Coronary artery (tissue), 2 donors: ENCODE data around the gene PCARE.
"Not testable (repeated sequence)": the region's sequence is repeated elsewhere in the genome, so short reads cannot be mapped to it uniquely, and the experiment has no call there.

Source experiments
- DNase-seq: peaks from one replicate; pipeline ENCODE4 v3.0.0-alpha.2; 2017; ENCODE audit warnings: low spot score
- H3K27ac ChIP-seq, 2 donors: fragments of 200-600 bp; sonication (generic); one replicate each; pipeline ENCODE4 v1.5.1; 2016 to 2019
- H3K4me3 ChIP-seq: fragments of 200-600 bp; sonication (generic); 2 replicates; pipeline ENCODE4 v1.5.1; 2016; ENCODE audit warnings: mild to moderate bottlenecking, moderate library complexity
- CTCF ChIP-seq: fragments of 200-600 bp; sonication (generic); IDR thresholded peaks from one replicate; pipeline ENCODE4 v1.5.1; 2019; ENCODE audit warnings: antibody characterized with exemption

Gene PCARE

GRCh38 chr2:29100564-29100963 lies 26.2 kb upstream of the PCARE start:
- no peak for TF ChIP-seq CTCF
- Histone ChIP-seq H3K4me3 (no peak overlapping the region), H3K27ac (no peak overlapping the region)
- no peak for DNase-seq

- no peak overlapping the region for H3K4me3 ChIP-seq
- TF ChIP-seq CTCF = no peak
- no peak overlapping the region for H3K27ac ChIP-seq
- no peak for DNase-seq
These were observed 23.2 kb upstream of the PCARE start for GRCh38 chr2:29097569-29097968.

- no peak for DNase-seq
These were observed 22.6 kb upstream of the PCARE start for GRCh38 chr2:29096969-29097368.

GRCh38 chr2:29090311-29090710 lies 16.0 kb upstream of the PCARE start:
- H3K27ac ChIP-seq, DNase-seq, H3K4me3 ChIP-seq: not testable (repeated sequence)

More at GRCh38 chr2:29096969-29097368, 22.6 kb upstream of the PCARE start:
- no peak for TF ChIP-seq CTCF
- no peak overlapping the region for H3K4me3 ChIP-seq
- H3K27ac ChIP-seq = no peak overlapping the region

- TF ChIP-seq CTCF = no peak
- Histone ChIP-seq H3K4me3 (no peak overlapping the region), H3K27ac (no peak overlapping the region)
- no peak for DNase-seq
These were observed 10.2 kb upstream of the PCARE start for GRCh38 chr2:29084554-29084953.

- no peak overlapping the region for H3K27ac ChIP-seq
- no peak overlapping the region for H3K4me3 ChIP-seq
- no peak for TF ChIP-seq CTCF
- no peak for DNase-seq
These were observed 8.6 kb upstream of the PCARE start for GRCh38 chr2:29082804-29083495.

GRCh38 chr2:29080886-29081743 lies 6.8 kb upstream of the PCARE start:
- DNase-seq = no peak
- peak overlapping the region in 1 of 2 donors; percentile 65 for H3K27ac ChIP-seq
- no peak for TF ChIP-seq CTCF
- no peak overlapping the region for H3K4me3 ChIP-seq
